SU-DHL-6 (cell line): ENCODE measurements around the gene PLEKHA6.
"Not testable (repeated sequence)": the region's sequence is repeated elsewhere in the genome, so short reads cannot be mapped to it uniquely, and the experiment has no call there.

Source experiments
- H2AFZ ChIP-seq: fragments of 200-600 bp; sonication (generic); 2 replicates; pipeline ENCODE4 v1.6.1; 2014; ENCODE audit warnings: low read depth, mild to moderate bottlenecking, moderate library complexity, mixed read lengths, antibody characterized with exemption, low read length; ENCODE audit not compliant: severe bottlenecking
- H3F3A ChIP-seq: fragments of 200-600 bp; shearing (Covaris generic); 2 replicates; pipeline ENCODE4 v1.6.0; 2016; ENCODE audit warnings: antibody characterized with exemption, mild to moderate bottlenecking; ENCODE audit not compliant: insufficient read depth
- H3K27ac ChIP-seq: fragments of 200-600 bp; sonication (generic); 2 replicates; pipeline ENCODE4 v1.5.1; 2016; ENCODE audit warnings: low read depth, mild to moderate bottlenecking, low read length, moderate library complexity, mixed read lengths
- H3K27me3 ChIP-seq: fragments of 200-600 bp; sonication (generic), shearing (Covaris generic); 2 replicates; pipeline ENCODE4 v1.6.0; 2014; ENCODE audit warnings: mild to moderate bottlenecking, low read length
- H3K36me3 ChIP-seq: fragments of 200-600 bp; sonication (generic); 2 replicates; pipeline ENCODE4 v1.6.1; 2014; ENCODE audit warnings: mild to moderate bottlenecking, low read length, mixed read lengths
- H3K4me2 ChIP-seq: fragments of 300-600, 200-600 bp; shearing (Covaris generic), sonication (generic); 2 replicates; pipeline ENCODE4 v1.6.0; 2014; ENCODE audit warnings: low read length, low read depth, mild to moderate bottlenecking; ENCODE audit not compliant: poor library complexity, severe bottlenecking
- H3K4me3 ChIP-seq: fragments of 200-600 bp; sonication (generic); 2 replicates; pipeline ENCODE4 v1.5.1; 2014; ENCODE audit warnings: antibody characterized with exemption, low read length, mild to moderate bottlenecking, mixed read lengths; ENCODE audit not compliant: insufficient read depth, poor library complexity, severe bottlenecking
- H3K79me2 ChIP-seq: fragments of 200-600 bp; sonication (generic); 2 replicates; pipeline ENCODE4 v1.6.1; 2014; ENCODE audit warnings: mild to moderate bottlenecking, low read length, moderate library complexity; ENCODE audit not compliant: insufficient read depth
- H3K9ac ChIP-seq: fragments of 200-600 bp; sonication (generic); 2 replicates; pipeline ENCODE4 v1.7.0; 2014; ENCODE audit warnings: mild to moderate bottlenecking, low read length
- H3K9me2 ChIP-seq: fragments of 200-600 bp; sonication (generic); replicated peaks from 2 replicates; pipeline ENCODE4 v1.6.1; 2014; ENCODE audit warnings: low read length; ENCODE audit not compliant: insufficient read depth
- H3K9me3 ChIP-seq: fragments of 200-600 bp; sonication (generic); 2 replicates; pipeline ENCODE4 v1.6.1; 2014; ENCODE audit warnings: low read length, mixed read lengths; ENCODE audit not compliant: insufficient read depth
- H4K20me1 ChIP-seq: fragments of 200-600 bp; sonication (generic); 2 replicates; pipeline ENCODE4 v1.6.1; 2014; ENCODE audit warnings: low read depth, mild to moderate bottlenecking, antibody characterized with exemption, low read length, moderate library complexity, mixed read lengths
- EZH2phosphoT487 ChIP-seq: fragments of 200-600 bp; sonication (generic), shearing (Covaris generic); conservative IDR thresholded peaks from 2 replicates; pipeline ENCODE4 v1.6.1; 2018; ENCODE audit warnings: mild to moderate bottlenecking, antibody characterized with exemption, low read length, moderate library complexity, mixed read lengths
- TF ChIP-seq, protein P1 (sequence below): fragments of 200-600 bp; sonication (generic); IDR thresholded peaks from one replicate; pipeline ENCODE4 v1.5.1; 2017; ENCODE audit warnings: antibody characterized with exemption, mild to moderate bottlenecking, low read length, moderate library complexity; ENCODE audit not compliant: insufficient read depth, poor library complexity, severe bottlenecking

Gene PLEKHA6

DNA sequence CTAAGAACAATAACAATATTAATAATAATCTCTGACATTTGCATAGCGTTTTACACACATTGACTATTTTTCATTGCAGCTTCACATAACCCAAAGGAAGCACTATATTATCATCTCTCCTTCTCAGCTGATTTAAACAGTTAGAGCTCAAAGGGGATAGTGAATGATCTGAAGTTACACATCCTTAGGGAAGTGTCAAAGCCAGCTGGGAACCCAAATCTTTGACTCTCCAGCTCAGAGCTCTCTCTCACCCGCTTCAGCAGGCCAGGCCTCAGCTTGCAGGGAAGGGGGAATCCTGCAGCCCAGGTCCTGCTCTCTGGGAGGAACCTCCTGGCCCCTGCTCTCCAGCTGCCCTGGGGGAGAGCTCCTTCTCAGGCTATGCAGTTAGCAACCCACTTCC lies 26.3 kb downstream of the PLEKHA6 start:
- H3K4me3 ChIP-seq = no peak overlapping the region
- no peak overlapping the region for H3K9ac ChIP-seq
- H3K9me3 ChIP-seq = no peaks in the 10 kb centered on the region
- no peak overlapping the region for H3K4me2 ChIP-seq
- H3K36me3 ChIP-seq = no peaks in the 10 kb centered on the region
- H3K9me2 ChIP-seq = no peaks in the 10 kb centered on the region
- no peaks in the 10 kb centered on the region for H3K27me3 ChIP-seq
- TF ChIP-seq, protein P1, sequence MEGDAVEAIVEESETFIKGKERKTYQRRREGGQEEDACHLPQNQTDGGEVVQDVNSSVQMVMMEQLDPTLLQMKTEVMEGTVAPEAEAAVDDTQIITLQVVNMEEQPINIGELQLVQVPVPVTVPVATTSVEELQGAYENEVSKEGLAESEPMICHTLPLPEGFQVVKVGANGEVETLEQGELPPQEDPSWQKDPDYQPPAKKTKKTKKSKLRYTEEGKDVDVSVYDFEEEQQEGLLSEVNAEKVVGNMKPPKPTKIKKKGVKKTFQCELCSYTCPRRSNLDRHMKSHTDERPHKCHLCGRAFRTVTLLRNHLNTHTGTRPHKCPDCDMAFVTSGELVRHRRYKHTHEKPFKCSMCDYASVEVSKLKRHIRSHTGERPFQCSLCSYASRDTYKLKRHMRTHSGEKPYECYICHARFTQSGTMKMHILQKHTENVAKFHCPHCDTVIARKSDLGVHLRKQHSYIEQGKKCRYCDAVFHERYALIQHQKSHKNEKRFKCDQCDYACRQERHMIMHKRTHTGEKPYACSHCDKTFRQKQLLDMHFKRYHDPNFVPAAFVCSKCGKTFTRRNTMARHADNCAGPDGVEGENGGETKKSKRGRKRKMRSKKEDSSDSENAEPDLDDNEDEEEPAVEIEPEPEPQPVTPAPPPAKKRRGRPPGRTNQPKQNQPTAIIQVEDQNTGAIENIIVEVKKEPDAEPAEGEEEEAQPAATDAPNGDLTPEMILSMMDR = no peak
- no peak for TF ChIP-seq EZH2phosphoT487
- H3K27ac ChIP-seq = no peak overlapping the region
- H4K20me1 ChIP-seq = no peaks in the 10 kb centered on the region
- no peaks in the 10 kb centered on the region for H3K79me2 ChIP-seq
- H2AFZ ChIP-seq = no peak overlapping the region
- H3F3A ChIP-seq = no peaks in the 10 kb centered on the region

DNA sequence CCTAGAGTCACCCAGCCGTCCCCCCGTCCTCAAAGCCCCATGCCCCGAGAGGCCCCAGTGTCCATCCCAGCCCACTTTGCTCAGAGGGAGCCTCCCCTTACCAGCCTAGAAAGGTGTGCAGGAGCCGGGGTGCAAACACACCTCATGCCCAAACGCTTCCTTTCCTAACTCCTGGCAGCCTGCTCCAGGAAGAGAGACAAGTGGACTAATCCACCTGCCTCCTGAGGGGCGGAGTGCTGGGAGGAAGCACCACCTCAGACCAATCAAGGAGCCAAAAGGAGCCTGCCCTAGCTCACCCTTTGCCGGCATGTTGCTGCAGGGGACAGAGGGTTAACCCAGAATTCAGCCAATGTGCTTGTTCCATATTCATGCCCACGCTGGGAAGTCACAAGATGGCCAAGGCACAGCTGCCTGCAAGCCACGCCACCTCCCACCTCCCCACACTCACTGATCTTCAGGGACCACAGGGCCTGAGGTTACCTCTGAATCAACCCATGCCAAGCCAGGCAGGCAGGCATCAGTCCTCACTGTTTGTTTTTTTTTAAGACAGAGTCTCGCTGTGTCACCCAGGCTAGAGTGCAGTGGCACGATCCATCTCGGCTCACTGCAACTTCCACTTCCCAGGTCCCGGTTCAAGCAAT lies 27.8 kb downstream of the PLEKHA6 start:
- no peak overlapping the region for H2AFZ ChIP-seq
- no peaks in the 10 kb centered on the region for H3K9me3 ChIP-seq
- no peak for TF ChIP-seq EZH2phosphoT487
- TF ChIP-seq, protein P1 = no peak
- H3K9ac ChIP-seq = no peak overlapping the region
- no peaks in the 10 kb centered on the region for H3K27me3 ChIP-seq
- H3K4me2 ChIP-seq = no peak overlapping the region
- no peaks in the 10 kb centered on the region for H3K9me2 ChIP-seq
- H3K79me2 ChIP-seq = no peaks in the 10 kb centered on the region
- no peak overlapping the region for H3K27ac ChIP-seq
- H3F3A ChIP-seq = no peaks in the 10 kb centered on the region
- no peak overlapping the region for H3K4me3 ChIP-seq
- no peaks in the 10 kb centered on the region for H3K36me3 ChIP-seq
- H4K20me1 ChIP-seq = no peaks in the 10 kb centered on the region

DNA sequence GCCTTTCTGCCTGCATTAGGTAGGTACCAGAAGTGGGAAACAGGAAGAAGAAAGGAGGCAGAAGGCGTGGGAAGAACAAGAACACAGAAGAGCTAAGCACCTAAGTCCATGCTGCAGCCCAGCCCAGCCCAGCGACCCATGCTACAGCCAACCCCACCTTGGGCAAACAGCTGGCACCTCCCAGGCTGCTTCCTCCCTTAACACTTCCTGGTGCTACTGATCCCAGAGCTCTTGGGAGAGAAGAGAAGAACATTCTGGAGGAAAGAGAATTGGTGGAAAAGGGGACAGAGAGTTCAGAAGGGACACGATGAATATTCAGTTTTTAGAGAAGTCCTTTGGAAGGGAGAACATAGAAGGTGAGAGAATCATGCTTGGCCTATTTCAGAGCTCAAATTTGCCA lies 28.5 kb downstream of the PLEKHA6 start:
- Histone ChIP-seq H3K4me3 (no peak overlapping the region), H4K20me1 (no peaks in the 10 kb centered on the region), H3K9ac (no peak overlapping the region), H3K27ac (no peak overlapping the region), H3K36me3 (no peaks in the 10 kb centered on the region), H3K9me2 (no peaks in the 10 kb centered on the region), H3K79me2 (no peaks in the 10 kb centered on the region), H3F3A (no peaks in the 10 kb centered on the region), H3K9me3 (no peaks in the 10 kb centered on the region), H3K4me2 (no peak overlapping the region), H3K27me3 (no peaks in the 10 kb centered on the region), H2AFZ (no peak overlapping the region)
- TF ChIP-seq, protein P1 = no peak
- no peak for TF ChIP-seq EZH2phosphoT487

DNA sequence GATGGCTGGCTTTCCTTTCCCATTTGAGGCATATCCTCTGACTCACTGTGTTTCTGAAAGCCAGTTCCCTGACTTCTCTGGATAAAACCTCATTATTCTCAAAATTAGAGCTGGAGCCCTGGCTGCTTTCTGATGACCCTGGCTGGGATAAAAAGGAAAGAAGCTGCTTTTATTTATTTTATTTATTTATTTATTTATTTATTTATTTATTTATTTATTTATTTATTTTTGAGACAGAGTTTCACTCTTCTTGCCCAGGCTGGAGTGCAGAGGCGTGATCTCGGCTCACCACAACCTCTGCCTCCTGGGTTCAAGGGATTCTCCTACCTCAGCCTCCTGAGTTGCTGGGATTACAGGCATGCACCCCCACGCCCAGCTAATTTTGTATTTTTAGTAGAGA lies 31.9 kb downstream of the PLEKHA6 start:
- not testable (repeated sequence) for H3K27ac ChIP-seq, H3K4me2 ChIP-seq, H3K9me3 ChIP-seq, H3K9ac ChIP-seq, H3K27me3 ChIP-seq, H2AFZ ChIP-seq, H3K36me3 ChIP-seq, H3K9me2 ChIP-seq, H3K4me3 ChIP-seq, H3K79me2 ChIP-seq, H4K20me1 ChIP-seq, H3F3A ChIP-seq
